ENCODE data around the gene ZDHHC14. TPM values are rescaled to one million over a fixed set of nuclear protein-coding genes. Genes with fewer than 3 reads are reported as not detected.

The ZDHHC14 gene
- total RNA-seq, 4 donors from 2014 or later, result 6.2 to 20.6 (median 15.1) TPM

- Histone ChIP-seq H3K36me3 (no peaks in the 10 kb centered on the region), H3K27me3 (no peaks in the 10 kb centered on the region), H3K4me1 (no peaks in the 10 kb centered on the region), H3K9me3 (no peaks in the 10 kb centered on the region), H3K27ac (no peak overlapping the region), H3K4me3 (replicated peaks in 1 of 3) (no peak overlapping the region)
- intact Hi-C loops (cut with DNase I), result no loop called here
- TF ChIP-seq CTCF (IDR thresholded peaks at IDR 0.05) (no peak), POLR2A (IDR thresholded peaks at IDR 0.05) (no peak)
- 63 to 67% methylated on average over 18 of the region's 18 CpGs for WGBS, 2 donors
- DNase-seq, result no peak
Measured at GRCh38 chr6:157681041-157681650, 300.2 kb downstream of the ZDHHC14 start.

- Histone ChIP-seq H3K9me3 (no peaks in the 10 kb centered on the region), H3K4me3 (replicated peaks in 1 of 3) (no peak overlapping the region), H3K4me1 (no peaks in the 10 kb centered on the region), H3K27ac (no peak overlapping the region), H3K27me3 (no peaks in the 10 kb centered on the region), H3K36me3 (no peaks in the 10 kb centered on the region)
- TF ChIP-seq POLR2A (IDR thresholded peaks at IDR 0.05), result no peak
- TF ChIP-seq CTCF (IDR thresholded peaks at IDR 0.05), result no peak
- 76% methylated on average over 7 of the region's 7 CpGs for WGBS, 2 donors
- DNase-seq, result no peak
- intact Hi-C loops (cut with DNase I), result no loop called here
Measured at GRCh38 chr6:157682856-157683481, 302.0 kb downstream of the ZDHHC14 start.

- Histone ChIP-seq H3K27ac (no peak overlapping the region), H3K4me1 (no peaks in the 10 kb centered on the region), H3K9me3 (no peaks in the 10 kb centered on the region), H3K4me3 (replicated peaks in 1 of 3) (no peak overlapping the region), H3K36me3 (no peaks in the 10 kb centered on the region), H3K27me3 (no peaks in the 10 kb centered on the region)
- TF ChIP-seq CTCF (IDR thresholded peaks at IDR 0.05) (no peak), POLR2A (IDR thresholded peaks at IDR 0.05) (no peak)
- WGBS, 2 donors, result 95 to 97% methylated on average over 8 of the region's 8 CpGs
- intact Hi-C loops (cut with DNase I), result no loop called here
- no peak for DNase-seq
Measured at GRCh38 chr6:157683707-157684106, 302.7 kb downstream of the ZDHHC14 start.

GRCh38 chr6:157684620-157685299 is 303.8 kb downstream of the ZDHHC14 start:
- TF ChIP-seq POLR2A (IDR thresholded peaks at IDR 0.05) (no peak), CTCF (IDR thresholded peaks at IDR 0.05) (no peak)
- Histone ChIP-seq H3K36me3 (no peaks in the 10 kb centered on the region), H3K27me3 (no peaks in the 10 kb centered on the region), H3K4me1 (no peaks in the 10 kb centered on the region), H3K27ac (no peak overlapping the region), H3K4me3 (replicated peaks in 1 of 3) (no peak overlapping the region), H3K9me3 (no peaks in the 10 kb centered on the region)
- intact Hi-C loops (cut with DNase I), result no loop called here
- WGBS, 2 donors, result 82 to 84% methylated on average over 12 of the region's 12 CpGs
- no peak for DNase-seq

Measured in thyroid gland (tissue), 4 donors.